Panc1 (cell line): ENCODE measurements around the gene UBIAD1. TPM values are rescaled to one million over a fixed set of nuclear protein-coding genes. Genes with fewer than 3 reads are reported as not detected.
"Not testable (repeated sequence)": the region's sequence is repeated elsewhere in the genome, so short reads cannot be mapped to it uniquely, and the experiment has no call there.

Experiments
- ATAC-seq: fragments of 200-7000 bp; cut with Tn5 transposase; 2 replicates; pipeline ENCODE4 v1.9.1; 2020; ENCODE audit warnings: mild to moderate bottlenecking, moderate library complexity
- BruUV-seq: library from RNA; stranded (reverse); fragments of 400-500 nt; replicated peaks from 2 replicates; lab custom pipeline; 2021; lab: Mats Ljungman, UMichigan
- CTCF ChIA-PET: fragments of 300-600 bp; sonication (Branson Sonifier 250); formaldehyde crosslinking; loops from one replicate; lab custom pipeline; 2022; ENCODE audit warnings: antibody characterized with exemption; lab: Charles Lee
- POLR2A ChIA-PET: fragments of 300-600 bp; sonication (Branson Sonifier 250); formaldehyde crosslinking; loops from one replicate; lab custom pipeline; 2022; ENCODE audit warnings: antibody characterized with exemption; lab: Charles Lee
- DNase-seq: peaks from one replicate; pipeline ENCODE4 v3.0.0-alpha.2; 2010; ENCODE audit warnings: low read depth, low spot score
- H3K27ac ChIP-seq: 2 replicates; pipeline ENCODE4 v1.5.1; 2011; ENCODE audit warnings: mild to moderate bottlenecking, low read length, inconsistent platforms
- H3K27me3 ChIP-seq: fragments of 200-500 bp; sonication (Bioruptor generic); 2 replicates; pipeline ENCODE4 v1.6.0; 2014; ENCODE audit warnings: low read length, inconsistent platforms; ENCODE audit not compliant: control insufficient read depth, insufficient read depth
- H3K36me3 ChIP-seq: fragments of 200-500 bp; sonication (Bioruptor generic); 2 replicates; pipeline ENCODE4 v1.5.1; 2014; ENCODE audit warnings: inconsistent platforms, mild to moderate bottlenecking, low read length, moderate library complexity; ENCODE audit not compliant: control insufficient read depth, insufficient read depth
- H3K4me1 ChIP-seq: 2 replicates; pipeline ENCODE4 v1.5.1; 2011; ENCODE audit warnings: inconsistent platforms, mild to moderate bottlenecking, low read length, moderate library complexity; ENCODE audit not compliant: control insufficient read depth, insufficient read depth
- H3K4me3 ChIP-seq, 2 experiments: 2 replicates each; pipeline ENCODE4 v1.5.1; 2011 to 2012; ENCODE audit warnings: low read depth in 2 of 2, low read length in 2 of 2, mild to moderate bottlenecking in 2 of 2, inconsistent platforms in 1 of 2, moderate library complexity in 1 of 2
- H3K9me3 ChIP-seq: fragments of 200-500 bp; sonication (Bioruptor generic); 2 replicates; pipeline ENCODE4 v1.5.1; 2014; ENCODE audit warnings: low read depth, mild to moderate bottlenecking, inconsistent platforms, low read length, moderate library complexity; ENCODE audit not compliant: control insufficient read depth, insufficient read depth
- CTCF ChIP-seq: fragments of 450-650 bp; IDR thresholded peaks from 2 replicates; pipeline ENCODE4 v1.5.1; 2017; ENCODE audit warnings: mild to moderate bottlenecking
- POLR2AphosphoS5 ChIP-seq: IDR thresholded peaks from 2 replicates; pipeline ENCODE4 v1.6.1; 2012; ENCODE audit warnings: mild to moderate bottlenecking, low read depth, low read length, moderate library complexity
- REST ChIP-seq, 2 experiments: IDR thresholded peaks; 2 replicates each; pipeline ENCODE4 v1.6.1; 2011 to 2012; ENCODE audit warnings: low read depth in 2 of 2, control low read depth in 1 of 2, low read length in 1 of 2, mild to moderate bottlenecking in 1 of 2, moderate library complexity in 1 of 2; ENCODE audit not compliant: insufficient read depth in 1 of 2
- SIN3A ChIP-seq: IDR thresholded peaks from 2 replicates; pipeline ENCODE4 v1.6.1; 2012; ENCODE audit warnings: low read depth, mild to moderate bottlenecking, low read length, moderate library complexity, borderline replicate concordance; ENCODE audit not compliant: insufficient read depth
- TCF7L2 ChIP-seq: IDR thresholded peaks from 2 replicates; pipeline ENCODE4 v1.6.1; 2011; ENCODE audit warnings: mild to moderate bottlenecking, low read depth, low read length, inconsistent platforms
- in situ Hi-C: cut with HindIII; loops from 2 replicates; pipeline ENCODE4 v1.10.0; 2016; ENCODE audit warnings: low sequenced_read_pairs, low pct_unique_long_range_greater_than_20kb
- intact Hi-C: fragments of 100-400 bp; cut with micrococcal nuclease; formaldehyde crosslinking; loops from one replicate; pipeline ENCODE4 v1.10.0; 2022; ENCODE audit not compliant: unreplicated experiment
- total RNA-seq: library from RNA; stranded (reverse); gene quantifications from one replicate; pipeline ENCODE4 v1.2.1, GENCODE V29; 2021; ENCODE audit not compliant: unreplicated experiment

Gene UBIAD1
- total RNA-seq, 1 experiment from 2014 or later = 24.7 TPM

- no peak overlapping the region for H3K27ac ChIP-seq
- H3K36me3 ChIP-seq = no peaks in the 10 kb centered on the region
- H3K4me1 ChIP-seq = no peaks in the 10 kb centered on the region
- no peak for TF ChIP-seq SIN3A
- TF ChIP-seq TCF7L2 = no peak
- TF ChIP-seq POLR2AphosphoS5 = no peak
- TF ChIP-seq CTCF = no peak
- TF ChIP-seq REST (IDR thresholded peaks at IDR 0.05; ENCODE audit: insufficient read depth in 1 of 2, low read depth in 2 of 2, low read length in 1 of 2) = no peak
- DNase-seq (no peak), ATAC-seq (no peak)
- in situ Hi-C loops (no loop called here), intact Hi-C loops (no loop called here)
- no TSS peak for BruUV-seq
- no peaks in the 10 kb centered on the region for H3K9me3 ChIP-seq
- POLR2A ChIA-PET = no interaction called here
- CTCF ChIA-PET = no interaction called here
- no peak overlapping the region for H3K4me3 ChIP-seq
- no peaks in the 10 kb centered on the region for H3K27me3 ChIP-seq
These were observed 22.0 kb downstream of the UBIAD1 start for GRCh38 chr1:11294951-11295350.

- intact Hi-C loops (no loop called here), in situ Hi-C loops (no loop called here)
- Histone ChIP-seq H3K27me3 (no peaks in the 10 kb centered on the region), H3K4me3 (no peak overlapping the region), H3K9me3 (no peaks in the 10 kb centered on the region), H3K27ac (no peak overlapping the region), H3K36me3 (no peaks in the 10 kb centered on the region), H3K4me1 (no peaks in the 10 kb centered on the region)
- no peak for DNase-seq
- CTCF ChIA-PET = no interaction called here
- POLR2A ChIA-PET = no interaction called here
- no peak for ATAC-seq
- TF ChIP-seq POLR2AphosphoS5 = no peak
- TF ChIP-seq REST (IDR thresholded peaks at IDR 0.05; ENCODE audit: insufficient read depth in 1 of 2, low read depth in 2 of 2, low read length in 1 of 2) = no peak
- no peak for TF ChIP-seq TCF7L2
- TF ChIP-seq CTCF = no peak
- no peak for TF ChIP-seq SIN3A
- BruUV-seq = no TSS peak
These were observed 22.9 kb downstream of the UBIAD1 start for GRCh38 chr1:11295905-11296304.

- H3K9me3 ChIP-seq, in situ Hi-C loops, H3K27me3 ChIP-seq, intact Hi-C loops, CTCF ChIA-PET, DNase-seq, H3K4me1 ChIP-seq, H3K27ac ChIP-seq, H3K36me3 ChIP-seq, H3K4me3 ChIP-seq, ATAC-seq, POLR2A ChIA-PET, BruUV-seq: not testable (repeated sequence)
These were observed 24.8 kb downstream of the UBIAD1 start for GRCh38 chr1:11297774-11298173.
